Measurements from ENCODE around the gene EEF1E1.

Gene EEF1E1
- 1.9 to 2.9 (median 2.3) reads per million in 3 donors for total RNA-seq

- peaks cover 8% of the 10 kb centered on the region for H3K4me1 ChIP-seq (ENCODE audit: control insufficient read depth, insufficient read depth, low read length, poor library complexity, severe bottlenecking)
- peak within 1 kb of the TSS; percentile 73 for H3K27ac ChIP-seq (ENCODE audit: insufficient read depth, low read length, poor library complexity, severe bottlenecking)
- H3K36me3 ChIP-seq (ENCODE audit: control insufficient read depth, insufficient read depth, low read length): no peaks in the 10 kb centered on the region
- no peaks in the 10 kb centered on the region for H3K9me3 ChIP-seq (ENCODE audit: control insufficient read depth, low read length)
- H3K27me3 ChIP-seq (replicated peaks; ENCODE audit: control insufficient read depth, insufficient read depth, low read length, poor library complexity, severe bottlenecking): peaks cover 3% of the 10 kb centered on the region
- DNase-seq: peak; percentile 95 to 96 (median 96)
- H3K4me3 ChIP-seq (ENCODE audit: insufficient read depth, low read depth, low read length, poor library complexity, severe bottlenecking): peak within 1 kb of the TSS; percentile 79
These were observed at the start of gene EEF1E1 for GRCh38 chr6:8102122-8102958. Gene EEF1E1 (minus strand): TSS chr6:8102548. CDS start chr6:8102521, 27 bp downstream.

- Histone ChIP-seq H3K27me3 (replicated peaks; ENCODE audit: control insufficient read depth, insufficient read depth, low read length, poor library complexity, severe bottlenecking) (no peaks in the 10 kb centered on the region), H3K4me3 (ENCODE audit: insufficient read depth, low read depth, low read length, poor library complexity, severe bottlenecking) (no peak overlapping the region), H3K4me1 (ENCODE audit: control insufficient read depth, insufficient read depth, low read length, poor library complexity, severe bottlenecking) (no peaks in the 10 kb centered on the region), H3K36me3 (ENCODE audit: control insufficient read depth, insufficient read depth, low read length) (no peaks in the 10 kb centered on the region), H3K27ac (ENCODE audit: insufficient read depth, low read length, poor library complexity, severe bottlenecking) (no peak overlapping the region), H3K9me3 (ENCODE audit: control insufficient read depth, low read length) (no peaks in the 10 kb centered on the region)
- no peak for DNase-seq
These were observed 47.0 kb upstream of the EEF1E1 start for GRCh38 chr6:8149350-8149749.

GRCh38 chr6:8143945-8144344, 41.6 kb upstream of the EEF1E1 start:
- H3K36me3 ChIP-seq (ENCODE audit: control insufficient read depth, insufficient read depth, low read length): no peaks in the 10 kb centered on the region
- no peaks in the 10 kb centered on the region for H3K4me1 ChIP-seq (ENCODE audit: control insufficient read depth, insufficient read depth, low read length, poor library complexity, severe bottlenecking)
- no peak overlapping the region for H3K27ac ChIP-seq (ENCODE audit: insufficient read depth, low read length, poor library complexity, severe bottlenecking)
- DNase-seq: no peak
- H3K9me3 ChIP-seq (ENCODE audit: control insufficient read depth, low read length): no peaks in the 10 kb centered on the region
- no peak overlapping the region for H3K4me3 ChIP-seq (ENCODE audit: insufficient read depth, low read depth, low read length, poor library complexity, severe bottlenecking)
- no peaks in the 10 kb centered on the region for H3K27me3 ChIP-seq (replicated peaks; ENCODE audit: control insufficient read depth, insufficient read depth, low read length, poor library complexity, severe bottlenecking)

DNA sequence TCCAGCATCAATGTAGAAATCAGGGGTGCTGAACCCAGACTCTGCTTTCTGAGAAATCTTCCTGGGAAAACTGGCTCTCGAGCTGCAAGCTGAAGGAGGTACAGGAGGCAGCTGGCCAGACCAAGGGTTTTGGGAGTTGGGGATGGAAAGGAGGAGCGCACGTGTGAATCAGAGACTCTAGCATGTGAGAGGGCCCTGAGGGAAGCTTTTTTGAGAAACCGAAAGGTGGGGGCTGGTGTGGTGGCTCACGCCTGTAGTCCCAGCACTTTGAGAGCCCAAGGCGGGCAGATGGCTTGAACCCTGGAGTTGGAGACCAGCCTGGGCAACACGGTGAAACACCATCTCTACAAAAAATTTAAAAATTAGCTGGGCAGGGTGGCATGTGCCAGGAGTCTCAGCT, 37.1 kb upstream of the EEF1E1 start:
- no peak overlapping the region for H3K27ac ChIP-seq (ENCODE audit: insufficient read depth, low read length, poor library complexity, severe bottlenecking)
- DNase-seq: no peak
- no peaks in the 10 kb centered on the region for H3K9me3 ChIP-seq (ENCODE audit: control insufficient read depth, low read length)
- no peak overlapping the region for H3K4me3 ChIP-seq (ENCODE audit: insufficient read depth, low read depth, low read length, poor library complexity, severe bottlenecking)
- H3K36me3 ChIP-seq (ENCODE audit: control insufficient read depth, insufficient read depth, low read length): no peaks in the 10 kb centered on the region
- H3K4me1 ChIP-seq (ENCODE audit: control insufficient read depth, insufficient read depth, low read length, poor library complexity, severe bottlenecking): no peaks in the 10 kb centered on the region
- no peaks in the 10 kb centered on the region for H3K27me3 ChIP-seq (replicated peaks; ENCODE audit: control insufficient read depth, insufficient read depth, low read length, poor library complexity, severe bottlenecking)

GRCh38 chr6:8137529-8137939, 35.2 kb upstream of the EEF1E1 start:
- Histone ChIP-seq H3K4me1 (ENCODE audit: control insufficient read depth, insufficient read depth, low read length, poor library complexity, severe bottlenecking) (no peaks in the 10 kb centered on the region), H3K27me3 (replicated peaks; ENCODE audit: control insufficient read depth, insufficient read depth, low read length, poor library complexity, severe bottlenecking) (no peaks in the 10 kb centered on the region), H3K4me3 (ENCODE audit: insufficient read depth, low read depth, low read length, poor library complexity, severe bottlenecking) (no peak overlapping the region), H3K36me3 (ENCODE audit: control insufficient read depth, insufficient read depth, low read length) (no peaks in the 10 kb centered on the region), H3K27ac (ENCODE audit: insufficient read depth, low read length, poor library complexity, severe bottlenecking) (no peak overlapping the region), H3K9me3 (ENCODE audit: control insufficient read depth, low read length) (no peaks in the 10 kb centered on the region)
- DNase-seq: no peak

- DNase-seq: no peak
- Histone ChIP-seq H3K4me1 (ENCODE audit: control insufficient read depth, insufficient read depth, low read length, poor library complexity, severe bottlenecking) (no peaks in the 10 kb centered on the region), H3K27me3 (replicated peaks; ENCODE audit: control insufficient read depth, insufficient read depth, low read length, poor library complexity, severe bottlenecking) (no peaks in the 10 kb centered on the region), H3K9me3 (ENCODE audit: control insufficient read depth, low read length) (no peaks in the 10 kb centered on the region), H3K4me3 (ENCODE audit: insufficient read depth, low read depth, low read length, poor library complexity, severe bottlenecking) (no peak overlapping the region), H3K27ac (ENCODE audit: insufficient read depth, low read length, poor library complexity, severe bottlenecking) (no peak overlapping the region), H3K36me3 (ENCODE audit: control insufficient read depth, insufficient read depth, low read length) (no peaks in the 10 kb centered on the region)
These were observed 32.9 kb upstream of the EEF1E1 start for GRCh38 chr6:8135276-8135675.

DNA sequence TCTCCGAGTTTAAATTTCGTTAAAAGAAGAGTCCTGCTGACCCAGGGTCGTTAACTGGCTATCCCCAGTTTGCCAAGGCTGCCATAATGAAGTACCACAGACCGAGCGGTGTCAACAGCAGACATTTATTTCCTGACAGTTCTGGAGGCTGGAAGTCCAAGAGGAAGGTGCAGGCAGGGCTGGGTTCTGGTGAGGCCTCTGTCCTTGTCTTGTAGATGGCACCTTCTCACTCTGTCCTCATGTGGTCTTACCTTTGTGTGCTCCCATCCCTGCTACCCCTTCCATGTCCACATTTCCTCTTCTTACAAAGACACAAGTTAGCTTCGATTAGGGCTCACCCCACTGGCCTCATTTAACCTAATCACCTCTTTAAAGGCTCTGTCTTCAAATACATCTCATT, 29.8 kb upstream of the EEF1E1 start:
- DNase-seq: no peak

GRCh38 chr6:8131265-8131897, 29.0 kb upstream of the EEF1E1 start:
- H3K27ac ChIP-seq (ENCODE audit: insufficient read depth, low read length, poor library complexity, severe bottlenecking): no peak overlapping the region
- no peaks in the 10 kb centered on the region for H3K27me3 ChIP-seq (replicated peaks; ENCODE audit: control insufficient read depth, insufficient read depth, low read length, poor library complexity, severe bottlenecking)
- H3K4me3 ChIP-seq (ENCODE audit: insufficient read depth, low read depth, low read length, poor library complexity, severe bottlenecking): no peak overlapping the region
- DNase-seq: peak in 1 of 3 donors; percentile 2
- no peaks in the 10 kb centered on the region for H3K4me1 ChIP-seq (ENCODE audit: control insufficient read depth, insufficient read depth, low read length, poor library complexity, severe bottlenecking)
- H3K36me3 ChIP-seq (ENCODE audit: control insufficient read depth, insufficient read depth, low read length): no peaks in the 10 kb centered on the region
- no peaks in the 10 kb centered on the region for H3K9me3 ChIP-seq (ENCODE audit: control insufficient read depth, low read length)

More for the DNA sequence above, 29.8 kb upstream of the EEF1E1 start:
- Histone ChIP-seq H3K27me3 (replicated peaks; ENCODE audit: control insufficient read depth, insufficient read depth, low read length, poor library complexity, severe bottlenecking) (no peaks in the 10 kb centered on the region), H3K27ac (ENCODE audit: insufficient read depth, low read length, poor library complexity, severe bottlenecking) (no peak overlapping the region), H3K4me3 (ENCODE audit: insufficient read depth, low read depth, low read length, poor library complexity, severe bottlenecking) (no peak overlapping the region), H3K4me1 (ENCODE audit: control insufficient read depth, insufficient read depth, low read length, poor library complexity, severe bottlenecking) (no peaks in the 10 kb centered on the region), H3K36me3 (ENCODE audit: control insufficient read depth, insufficient read depth, low read length) (no peaks in the 10 kb centered on the region), H3K9me3 (ENCODE audit: control insufficient read depth, low read length) (no peaks in the 10 kb centered on the region)

- Histone ChIP-seq H3K27me3 (replicated peaks; ENCODE audit: control insufficient read depth, insufficient read depth, low read length, poor library complexity, severe bottlenecking) (no peaks in the 10 kb centered on the region), H3K9me3 (ENCODE audit: control insufficient read depth, low read length) (no peaks in the 10 kb centered on the region), H3K27ac (ENCODE audit: insufficient read depth, low read length, poor library complexity, severe bottlenecking) (no peak overlapping the region), H3K4me3 (ENCODE audit: insufficient read depth, low read depth, low read length, poor library complexity, severe bottlenecking) (no peak overlapping the region), H3K36me3 (ENCODE audit: control insufficient read depth, insufficient read depth, low read length) (no peaks in the 10 kb centered on the region), H3K4me1 (ENCODE audit: control insufficient read depth, insufficient read depth, low read length, poor library complexity, severe bottlenecking) (no peaks in the 10 kb centered on the region)
- no peak for DNase-seq
These were observed 28.1 kb upstream of the EEF1E1 start for GRCh38 chr6:8130399-8130798.

DNA sequence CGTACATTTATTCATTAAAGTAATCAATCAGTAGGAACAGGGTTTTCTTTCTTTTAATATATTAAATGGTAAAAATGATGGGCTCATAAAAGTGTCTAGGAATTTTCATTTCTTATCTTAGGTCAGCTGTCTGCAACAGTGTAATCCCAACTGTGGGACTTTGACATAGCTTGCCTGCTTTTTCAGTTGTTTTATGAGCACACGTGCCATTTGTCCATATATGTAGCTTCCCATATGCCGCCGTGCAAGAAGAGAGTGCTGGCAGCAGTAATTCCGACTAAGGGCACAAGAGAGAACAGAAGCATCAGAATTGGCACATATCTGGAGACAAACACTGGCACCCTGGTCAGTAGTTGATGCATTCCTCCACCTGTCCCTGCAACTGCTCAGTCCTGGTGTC, 20.9 kb upstream of the EEF1E1 start:
- Histone ChIP-seq H3K4me1 (ENCODE audit: control insufficient read depth, insufficient read depth, low read length, poor library complexity, severe bottlenecking) (no peaks in the 10 kb centered on the region), H3K9me3 (ENCODE audit: control insufficient read depth, low read length) (no peaks in the 10 kb centered on the region), H3K27ac (ENCODE audit: insufficient read depth, low read length, poor library complexity, severe bottlenecking) (no peak overlapping the region), H3K4me3 (ENCODE audit: insufficient read depth, low read depth, low read length, poor library complexity, severe bottlenecking) (no peak overlapping the region), H3K27me3 (replicated peaks; ENCODE audit: control insufficient read depth, insufficient read depth, low read length, poor library complexity, severe bottlenecking) (no peaks in the 10 kb centered on the region), H3K36me3 (ENCODE audit: control insufficient read depth, insufficient read depth, low read length) (no peaks in the 10 kb centered on the region)
- no peak for DNase-seq
